ENCODE data around the gene IL19. TPM values are rescaled to one million over a fixed set of nuclear protein-coding genes. Genes with fewer than 3 reads are reported as not detected.

IL19 gene
- total and polyA plus RNA-seq, 2 donors (not counting 3 experiments of a cell fraction or from before 2014, with no cell fraction given) = not detected

DNA sequence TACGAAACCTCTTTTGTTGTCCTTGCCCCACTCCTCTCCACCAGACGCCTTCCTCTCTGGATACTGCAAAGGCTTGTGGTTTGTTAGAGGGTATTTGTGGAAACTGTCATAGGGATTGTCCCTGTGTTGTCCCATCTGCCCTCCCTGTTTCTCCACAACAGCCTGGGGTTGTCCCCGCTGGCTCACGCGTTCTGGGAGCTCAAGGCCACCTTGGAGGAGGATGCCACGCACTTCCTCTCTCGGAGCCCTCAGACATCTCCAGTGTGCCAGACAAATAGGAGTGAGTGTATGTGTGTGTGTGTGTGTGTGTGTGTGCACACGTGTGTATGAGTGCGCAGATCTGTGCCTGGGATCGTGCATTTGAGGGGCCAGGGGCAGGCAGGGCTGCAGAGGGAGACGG is 37.6 kb upstream of the IL19 start:
- Histone ChIP-seq H3K9me1 (replicated peaks; ENCODE audit: control insufficient read depth, extremely low read depth, insufficient read depth, low read length) (no peaks in the 10 kb centered on the region), H3K27me3 (ENCODE audit: control insufficient read depth in 2 of 2, insufficient read depth in 2 of 2, low read length in 2 of 2) (no peaks in the 10 kb centered on the region), H3K9ac (replicated peaks; ENCODE audit: extremely low read depth, insufficient read depth, low read length) (no peak overlapping the region), H3K79me2 (ENCODE audit: control insufficient read depth, insufficient read depth, low read length) (no peaks in the 10 kb centered on the region), H3K9me3 (replicated peaks; ENCODE audit: control insufficient read depth, insufficient read depth, low read length) (no peaks in the 10 kb centered on the region), H3K27ac (ENCODE audit: insufficient read depth, low read depth, low read length) (no peak overlapping the region), H3K36me3 (ENCODE audit: control insufficient read depth in 2 of 2, extremely low read depth in 1 of 2, insufficient read depth in 2 of 2, low read length in 2 of 2) (peaks cover 2 to 34% of the 10 kb centered on the region in 2 experiments), H3K4me3 (replicated peaks in 1 of 3; ENCODE audit: insufficient read depth in 1 of 3, low read depth in 1 of 3, low read length in 3 of 3) (no peak overlapping the region), H4K20me1 (replicated peaks; ENCODE audit: control insufficient read depth, extremely low read depth, insufficient read depth, low read length) (peaks cover 2% of the 10 kb centered on the region), H3K4me1 (ENCODE audit: control insufficient read depth, extremely low read depth, insufficient read depth, low read length) (peaks cover 13% of the 10 kb centered on the region), H2AFZ (ENCODE audit: low read depth, low read length) (no peak overlapping the region), H3K4me2 (ENCODE audit: insufficient read depth, low read length) (no peak overlapping the region)
- DNase-seq (ENCODE audit: low read depth, low spot score) (no peak), FAIRE-seq (no peak)
- POLR2A ChIA-PET = no interaction called here
- intact Hi-C loops (cut with micrococcal nuclease) = loop anchor here (5.0 kb wide), 1 partner anchor 764 kb away; the partner anchor contains the start of gene CR1
- no peak for TF ChIP-seq MYC (IDR thresholded peaks at IDR 0.05; ENCODE audit: low read depth, low read length)
- TF ChIP-seq GATA2 (IDR thresholded peaks at IDR 0.05; ENCODE audit: insufficient read depth, insufficient read length, low read depth, low read length) = no peak
- no peak for TF ChIP-seq EZH2 (IDR thresholded peaks at IDR 0.05; ENCODE audit: borderline replicate concordance, low read depth, low read length, severe bottlenecking)
- no peak for TF ChIP-seq CTCF (IDR thresholded peaks at IDR 0.05; ENCODE audit: extremely low read depth in 1 of 2, insufficient read depth in 1 of 2, low read depth in 1 of 2, low read length in 2 of 2)
- no peak for TF ChIP-seq POLR2AphosphoS5 (IDR thresholded peaks at IDR 0.05; ENCODE audit: insufficient read depth, low read depth, low read length)
- TF ChIP-seq JUN (IDR thresholded peaks at IDR 0.05; ENCODE audit: borderline replicate concordance, insufficient read depth, insufficient read length, low read depth) = no peak
- no peak for TF ChIP-seq MAX (IDR thresholded peaks at IDR 0.05; ENCODE audit: insufficient read depth, insufficient read length)
- TF ChIP-seq POLR2A (IDR thresholded peaks at IDR 0.05; ENCODE audit: low read depth, low read length) = no peak
- no peak for TF ChIP-seq FOS (IDR thresholded peaks at IDR 0.05; ENCODE audit: borderline replicate concordance, insufficient read depth, low read length)
- dilution Hi-C loops (cut with MboI; ENCODE audit: extremely low pct_ligation_motif_present, low sequenced_read_pairs) = no loop called here
- CTCF ChIA-PET = interaction anchor here (0.7 to 2.9 kb wide), 3 partner anchors 10 to 180 kb away, joined by 3 to 58 read pairs (median 7); no protein-coding TSS in a partner anchor
- BruUV-seq (replicated peaks) = no TSS peak

Data from endothelial cell of umbilical vein (primary cell).